A673 (cell line): Measurements from ENCODE around the gene MEA1. TPM values are rescaled to one million over a fixed set of nuclear protein-coding genes. Genes with fewer than 3 reads are reported as not detected.

Source experiments
- BruUV-seq: library from RNA; stranded (reverse); fragments of 400-500 nt; replicated peaks from 2 replicates; lab custom pipeline; 2021; lab: Mats Ljungman, UMichigan
- CTCF ChIA-PET: fragments of 300-600 bp; sonication (Branson Sonifier 250); formaldehyde crosslinking; loops from one replicate; lab custom pipeline; 2022; ENCODE audit warnings: antibody characterized with exemption; lab: Charles Lee
- POLR2A ChIA-PET: fragments of 300-600 bp; sonication (Branson Sonifier 250); formaldehyde crosslinking; loops from one replicate; lab custom pipeline; 2022; ENCODE audit warnings: antibody characterized with exemption; ENCODE audit not compliant: low non-redundant PET; lab: Charles Lee
- DNase-seq: peaks from one replicate; pipeline ENCODE4 v3.0.0-alpha.2; 2015; ENCODE audit warnings: low spot score
- H3K27ac ChIP-seq: fragments of 200-600 bp; sonication (generic); 2 replicates; pipeline ENCODE4 v1.5.1; 2016; ENCODE audit warnings: mixed run types, low read depth, mild to moderate bottlenecking, mixed read lengths, antibody characterized with exemption, low read length; ENCODE audit not compliant: poor library complexity, severe bottlenecking
- H3K27me3 ChIP-seq: fragments of 200-600 bp; sonication (generic); replicated peaks from 2 replicates; pipeline ENCODE4 v1.6.1; 2017; ENCODE audit warnings: mixed run types, low read depth, mild to moderate bottlenecking, mixed read lengths, antibody characterized with exemption, low read length; ENCODE audit not compliant: insufficient read depth, poor library complexity
- H3K36me3 ChIP-seq: fragments of 200-600 bp; sonication (generic); 2 replicates; pipeline ENCODE4 v1.6.1; 2016; ENCODE audit warnings: mixed run types, mild to moderate bottlenecking, mixed read lengths, antibody characterized with exemption, low read length; ENCODE audit not compliant: insufficient read depth, poor library complexity, severe bottlenecking
- H3K4me1 ChIP-seq: fragments of 200-600 bp; sonication (generic); 2 replicates; pipeline ENCODE4 v1.6.1; 2017; ENCODE audit warnings: mixed run types, mild to moderate bottlenecking, mixed read lengths, antibody characterized with exemption, low read length; ENCODE audit not compliant: insufficient read depth, poor library complexity, severe bottlenecking
- H3K4me3 ChIP-seq: fragments of 200-600 bp; sonication (generic); 2 replicates; pipeline ENCODE4 v1.5.1; 2016; ENCODE audit warnings: low read depth, mixed run types, mild to moderate bottlenecking, mixed read lengths, low read length; ENCODE audit not compliant: poor library complexity, severe bottlenecking
- H3K9me3 ChIP-seq: fragments of 200-600 bp; sonication (generic); 2 replicates; pipeline ENCODE4 v1.6.1; 2016; ENCODE audit warnings: mixed run types, low read depth, mild to moderate bottlenecking, mixed read lengths, antibody characterized with exemption, low read length; ENCODE audit not compliant: poor library complexity, severe bottlenecking
- EZH2 ChIP-seq: fragments of 200-600 bp; sonication (generic); IDR thresholded peaks from 2 replicates; pipeline ENCODE4 v1.6.1; 2017; ENCODE audit warnings: borderline replicate concordance, low read depth, mild to moderate bottlenecking, mixed read lengths, antibody characterized with exemption, low read length; ENCODE audit not compliant: poor library complexity, severe bottlenecking
- intact Hi-C: fragments of 100-400 bp; cut with micrococcal nuclease; formaldehyde crosslinking; loops from one replicate; pipeline ENCODE4 v1.10.0; 2022; ENCODE audit not compliant: unreplicated experiment
- total RNA-seq: library from RNA; stranded (reverse); gene quantifications from 2 replicates; pipeline ENCODE4 v1.2.3, GENCODE V29; 2021
- TF ChIP-seq, protein P1 (sequence below): fragments of 300-800, 200-600 bp; sonication (generic); conservative IDR thresholded peaks from 2 replicates; pipeline ENCODE4 v1.5.1; 2017; ENCODE audit warnings: low read depth, mild to moderate bottlenecking, antibody characterized with exemption, low read length, moderate library complexity, mixed read lengths

The MEA1 gene
- total RNA-seq, 1 experiment from 2014 or later: 125 TPM

DNA sequence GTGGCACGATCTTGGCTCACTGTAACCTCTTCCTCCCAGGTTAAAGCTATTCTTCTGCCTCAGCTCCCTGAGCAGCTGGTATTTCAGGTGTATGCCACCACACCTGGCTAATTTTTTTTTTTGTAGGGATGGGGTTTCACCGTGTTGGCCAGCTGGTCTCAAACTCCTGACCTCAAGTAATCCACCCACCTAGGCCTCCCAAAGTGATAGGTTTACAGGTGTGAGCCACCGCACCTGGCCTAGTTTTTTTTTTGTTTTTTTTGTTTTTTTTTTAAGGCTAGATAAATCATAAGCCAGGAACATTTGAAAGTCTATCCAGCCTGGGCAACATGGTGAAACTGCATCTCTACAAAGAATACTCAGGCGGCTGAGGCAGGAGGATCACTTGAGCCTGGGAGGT lies 18.6 kb upstream of the MEA1 start:
- no TSS peak for BruUV-seq
- Histone ChIP-seq H3K9me3 (no peaks in the 10 kb centered on the region), H3K4me3 (no peak overlapping the region), H3K4me1 (no peaks in the 10 kb centered on the region), H3K27ac (no peak overlapping the region), H3K27me3 (no peaks in the 10 kb centered on the region), H3K36me3 (peaks cover 63% of the 10 kb centered on the region)
- no peak for DNase-seq
- CTCF ChIA-PET: no interaction called here
- intact Hi-C loops: no loop called here
- POLR2A ChIA-PET: no interaction called here
- TF ChIP-seq EZH2: no peak
- TF ChIP-seq, protein P1, sequence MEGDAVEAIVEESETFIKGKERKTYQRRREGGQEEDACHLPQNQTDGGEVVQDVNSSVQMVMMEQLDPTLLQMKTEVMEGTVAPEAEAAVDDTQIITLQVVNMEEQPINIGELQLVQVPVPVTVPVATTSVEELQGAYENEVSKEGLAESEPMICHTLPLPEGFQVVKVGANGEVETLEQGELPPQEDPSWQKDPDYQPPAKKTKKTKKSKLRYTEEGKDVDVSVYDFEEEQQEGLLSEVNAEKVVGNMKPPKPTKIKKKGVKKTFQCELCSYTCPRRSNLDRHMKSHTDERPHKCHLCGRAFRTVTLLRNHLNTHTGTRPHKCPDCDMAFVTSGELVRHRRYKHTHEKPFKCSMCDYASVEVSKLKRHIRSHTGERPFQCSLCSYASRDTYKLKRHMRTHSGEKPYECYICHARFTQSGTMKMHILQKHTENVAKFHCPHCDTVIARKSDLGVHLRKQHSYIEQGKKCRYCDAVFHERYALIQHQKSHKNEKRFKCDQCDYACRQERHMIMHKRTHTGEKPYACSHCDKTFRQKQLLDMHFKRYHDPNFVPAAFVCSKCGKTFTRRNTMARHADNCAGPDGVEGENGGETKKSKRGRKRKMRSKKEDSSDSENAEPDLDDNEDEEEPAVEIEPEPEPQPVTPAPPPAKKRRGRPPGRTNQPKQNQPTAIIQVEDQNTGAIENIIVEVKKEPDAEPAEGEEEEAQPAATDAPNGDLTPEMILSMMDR: no peak

DNA sequence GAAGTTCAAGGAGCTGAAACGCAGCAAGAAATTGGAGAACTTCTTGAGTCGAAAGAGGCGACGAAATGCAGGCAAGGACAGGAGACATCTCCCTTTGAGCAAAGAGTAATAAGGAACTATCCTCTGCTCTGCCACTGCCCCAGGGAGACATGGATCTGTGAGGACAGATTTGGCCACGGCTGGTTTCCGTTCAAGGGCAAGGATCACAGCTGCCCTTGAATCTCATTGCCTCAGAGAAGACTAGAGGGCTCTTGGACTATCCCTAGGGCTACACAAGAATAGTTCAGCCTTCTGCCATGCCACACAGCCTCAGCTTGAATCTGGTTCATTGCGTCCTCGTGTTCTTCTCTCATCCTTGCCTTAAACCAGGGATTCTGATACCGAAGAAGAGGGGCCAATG lies 15.4 kb upstream of the MEA1 start:
- Histone ChIP-seq H3K27me3 (no peaks in the 10 kb centered on the region), H3K4me1 (no peaks in the 10 kb centered on the region), H3K4me3 (no peak overlapping the region), H3K27ac (no peak overlapping the region), H3K9me3 (no peaks in the 10 kb centered on the region), H3K36me3 (peaks cover 70% of the 10 kb centered on the region)
- DNase-seq: no peak
- TF ChIP-seq EZH2: no peak
- TF ChIP-seq, protein P1: no peak
- ChIA-PET POLR2A (no interaction called here), CTCF (no interaction called here)
- intact Hi-C loops: no loop called here
- BruUV-seq: no TSS peak

DNA sequence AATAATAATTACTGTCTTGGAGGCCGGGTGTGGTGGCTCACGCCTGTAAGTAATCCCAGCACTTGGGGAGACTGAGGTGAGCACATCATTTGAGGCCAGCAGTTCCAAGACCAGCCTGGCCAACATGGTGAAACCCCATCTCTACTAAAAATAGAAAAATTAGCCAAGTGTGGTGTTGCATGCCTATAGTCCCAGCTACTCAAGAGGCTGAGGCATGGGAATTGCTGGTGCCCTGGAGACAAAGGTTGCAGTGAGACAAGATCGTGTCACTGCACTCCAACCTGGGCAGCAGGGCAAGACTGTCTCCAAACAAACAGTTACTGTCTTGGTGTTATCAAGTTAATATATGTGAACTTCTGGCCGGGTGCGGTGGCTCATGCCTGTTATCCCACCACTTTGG lies 12.6 kb upstream of the MEA1 start:
- Histone ChIP-seq H3K27ac (no peak overlapping the region), H3K36me3 (peaks cover 63% of the 10 kb centered on the region), H3K27me3 (no peaks in the 10 kb centered on the region), H3K4me3 (no peak overlapping the region), H3K9me3 (no peaks in the 10 kb centered on the region), H3K4me1 (peaks cover 8% of the 10 kb centered on the region)
- TF ChIP-seq EZH2: no peak
- TF ChIP-seq, protein P1: no peak
- POLR2A ChIA-PET: no interaction called here
- CTCF ChIA-PET: no interaction called here
- no TSS peak for BruUV-seq
- no peak for DNase-seq
- intact Hi-C loops: no loop called here
